PC-3 (cell line): ENCODE measurements around the gene DOP1B. TPM values are rescaled to one million over a fixed set of nuclear protein-coding genes. Genes with fewer than 3 reads are reported as not detected.

Experiments
- ATAC-seq: fragments of 200-7000 bp; cut with Tn5 transposase; 2 replicates; pipeline ENCODE4 v1.9.1; 2020; ENCODE audit warnings: mild to moderate bottlenecking, moderate library complexity
- BruUV-seq: library from RNA; stranded (reverse); fragments of 400-500 nt; replicated peaks from 2 replicates; lab custom pipeline; 2021; lab: Mats Ljungman, UMichigan
- CTCF ChIA-PET: fragments of 300-600 bp; sonication (Branson Sonifier 250); formaldehyde crosslinking; loops from one replicate; lab custom pipeline; 2022; ENCODE audit warnings: antibody characterized with exemption; lab: Charles Lee
- POLR2A ChIA-PET: fragments of 300-600 bp; sonication (Branson Sonifier 250); formaldehyde crosslinking; loops from one replicate; lab custom pipeline; 2022; ENCODE audit warnings: antibody characterized with exemption; ENCODE audit not compliant: unreplicated experiment; lab: Charles Lee
- DNase-seq: peaks from one replicate; pipeline ENCODE4 v3.0.0-alpha.2; 2015
- H2AFZ ChIP-seq: fragments of 300-600 bp; sonication (generic); 2 replicates; pipeline ENCODE4 v1.6.0; 2016; ENCODE audit warnings: antibody characterized with exemption, low read length
- H3F3A ChIP-seq: fragments of 300-600 bp; sonication (generic); one replicate; pipeline ENCODE4 v1.6.0; 2017; ENCODE audit warnings: antibody characterized with exemption, low read length, control low read depth, mild to moderate bottlenecking; ENCODE audit not compliant: unreplicated experiment
- H3K27ac ChIP-seq: fragments of 300-600 bp; sonication (generic); 2 replicates; pipeline ENCODE4 v1.5.1; 2016; ENCODE audit warnings: mild to moderate bottlenecking, low read length
- H3K27me3 ChIP-seq: fragments of 300-600 bp; sonication (generic); 2 replicates; pipeline ENCODE4 v1.6.1; 2016; ENCODE audit warnings: low read length, mixed read lengths
- H3K36me3 ChIP-seq: fragments of 300-600 bp; sonication (generic); 2 replicates; pipeline ENCODE4 v1.6.1; 2016; ENCODE audit warnings: low read depth, mixed run types, low read length, mixed read lengths
- H3K4me1 ChIP-seq: fragments of 300-600 bp; sonication (generic); 2 replicates; pipeline ENCODE4 v1.5.1; 2016; ENCODE audit warnings: low read length; ENCODE audit not compliant: insufficient read depth
- H3K4me2 ChIP-seq: fragments of 300-600 bp; sonication (generic); 2 replicates; pipeline ENCODE4 v1.6.0; 2016; ENCODE audit warnings: low read length
- H3K4me3 ChIP-seq: fragments of 300-600 bp; sonication (generic); 2 replicates; pipeline ENCODE4 v1.5.1; 2016; ENCODE audit warnings: mild to moderate bottlenecking, low read length, mixed read lengths
- H3K79me2 ChIP-seq: fragments of 300-600 bp; sonication (generic); 2 replicates; pipeline ENCODE4 v1.6.1; 2017; ENCODE audit warnings: low read length, mixed read lengths
- H3K9ac ChIP-seq: fragments of 300-600 bp; sonication (generic); 2 replicates; pipeline ENCODE4 v1.6.0; 2016; ENCODE audit warnings: mild to moderate bottlenecking, low read length
- H3K9me2 ChIP-seq: fragments of 300-600 bp; sonication (generic); replicated peaks from 2 replicates; pipeline ENCODE4 v1.6.1; 2016; ENCODE audit warnings: mixed run types, low read length, mixed read lengths
- H3K9me3 ChIP-seq: fragments of 300-600 bp; sonication (generic); 2 replicates; pipeline ENCODE4 v1.6.1; 2016; ENCODE audit warnings: low read length, mixed read lengths
- H4K20me1 ChIP-seq: fragments of 300-600 bp; sonication (generic); 2 replicates; pipeline ENCODE4 v1.6.1; 2016; ENCODE audit warnings: low read length, mixed read lengths
- EZH2 ChIP-seq: fragments of 300-600 bp; sonication (generic); IDR thresholded peaks from one replicate; pipeline ENCODE4 v1.6.1; 2017; ENCODE audit warnings: antibody characterized with exemption, mild to moderate bottlenecking, low read length; ENCODE audit not compliant: unreplicated experiment
- EZH2phosphoT487 ChIP-seq: fragments of 300-600 bp; sonication (generic); IDR thresholded peaks from 2 replicates; pipeline ENCODE4 v1.6.1; 2018; ENCODE audit warnings: mild to moderate bottlenecking, antibody characterized with exemption, low read length, borderline replicate concordance
- intact Hi-C: fragments of 100-400 bp; cut with micrococcal nuclease; formaldehyde crosslinking; loops from 2 replicates; pipeline ENCODE4 v1.9.0; 2023
- total RNA-seq: library from RNA; depleted of rRNA; stranded (reverse); fragments of >200 nt; gene quantifications from 2 replicates; pipeline ENCODE4 v1.2.3, GENCODE V29; 2014
- TF ChIP-seq, protein P1 (sequence below): fragments of 300-600 bp; sonication (generic); conservative IDR thresholded peaks from 2 replicates; pipeline ENCODE4 v1.5.1; 2017; ENCODE audit warnings: antibody characterized with exemption, low read depth, mild to moderate bottlenecking, low read length

The DOP1B gene
- total RNA-seq, 1 experiment from 2014 or later = 7.0 TPM

DNA sequence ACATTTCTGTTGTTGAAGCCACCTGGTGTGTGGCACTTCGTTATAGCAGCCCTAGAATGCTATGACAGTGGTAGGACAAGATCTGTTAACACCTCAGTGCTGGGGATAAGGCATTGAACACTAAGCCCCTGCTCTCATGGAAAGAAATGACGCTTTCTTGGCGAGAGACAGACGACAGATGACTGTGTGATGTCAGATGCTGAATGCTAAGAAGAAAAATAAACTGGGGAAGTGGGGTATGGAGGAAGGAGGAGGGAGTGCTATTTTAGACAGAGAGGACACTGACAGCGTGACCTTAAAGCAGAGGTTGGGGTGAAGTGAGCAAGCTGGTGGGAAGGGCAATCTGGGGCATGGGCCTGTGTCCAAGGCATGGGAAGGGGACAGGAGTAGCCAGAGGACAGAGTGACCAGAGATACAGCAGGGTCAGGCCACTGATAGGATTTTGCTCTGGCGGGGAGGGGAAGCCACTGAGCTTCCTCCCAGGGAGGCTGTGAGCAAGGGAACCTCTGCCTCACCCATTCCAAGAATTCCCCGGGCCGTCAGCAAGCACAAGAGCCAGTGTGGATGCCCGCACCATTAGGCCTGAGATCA lies 15.2 kb downstream of the DOP1B start:
- no TSS peak for BruUV-seq
- H3K4me2 ChIP-seq = no peak overlapping the region
- CTCF ChIA-PET = no interaction called here
- TF ChIP-seq, protein P1, sequence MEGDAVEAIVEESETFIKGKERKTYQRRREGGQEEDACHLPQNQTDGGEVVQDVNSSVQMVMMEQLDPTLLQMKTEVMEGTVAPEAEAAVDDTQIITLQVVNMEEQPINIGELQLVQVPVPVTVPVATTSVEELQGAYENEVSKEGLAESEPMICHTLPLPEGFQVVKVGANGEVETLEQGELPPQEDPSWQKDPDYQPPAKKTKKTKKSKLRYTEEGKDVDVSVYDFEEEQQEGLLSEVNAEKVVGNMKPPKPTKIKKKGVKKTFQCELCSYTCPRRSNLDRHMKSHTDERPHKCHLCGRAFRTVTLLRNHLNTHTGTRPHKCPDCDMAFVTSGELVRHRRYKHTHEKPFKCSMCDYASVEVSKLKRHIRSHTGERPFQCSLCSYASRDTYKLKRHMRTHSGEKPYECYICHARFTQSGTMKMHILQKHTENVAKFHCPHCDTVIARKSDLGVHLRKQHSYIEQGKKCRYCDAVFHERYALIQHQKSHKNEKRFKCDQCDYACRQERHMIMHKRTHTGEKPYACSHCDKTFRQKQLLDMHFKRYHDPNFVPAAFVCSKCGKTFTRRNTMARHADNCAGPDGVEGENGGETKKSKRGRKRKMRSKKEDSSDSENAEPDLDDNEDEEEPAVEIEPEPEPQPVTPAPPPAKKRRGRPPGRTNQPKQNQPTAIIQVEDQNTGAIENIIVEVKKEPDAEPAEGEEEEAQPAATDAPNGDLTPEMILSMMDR = no peak
- TF ChIP-seq EZH2phosphoT487 (no peak), EZH2 (no peak)
- no peaks in the 10 kb centered on the region for H3K9me3 ChIP-seq
- no peak for DNase-seq
- no peaks in the 10 kb centered on the region for H3K9me2 ChIP-seq
- no peak overlapping the region for H2AFZ ChIP-seq
- POLR2A ChIA-PET = no interaction called here
- H3F3A ChIP-seq = no peaks in the 10 kb centered on the region
- no peak overlapping the region for H3K27ac ChIP-seq
- H3K4me3 ChIP-seq = no peak overlapping the region
- intact Hi-C loops = no loop called here
- no peaks in the 10 kb centered on the region for H3K27me3 ChIP-seq
- no peaks in the 10 kb centered on the region for H4K20me1 ChIP-seq
- H3K4me1 ChIP-seq = no peaks in the 10 kb centered on the region
- H3K36me3 ChIP-seq = peaks cover 5% of the 10 kb centered on the region; the same call in 1 of the 2 replicates
- H3K79me2 ChIP-seq = no peaks in the 10 kb centered on the region
- H3K9ac ChIP-seq = no peak overlapping the region
- ATAC-seq = no peak

- BruUV-seq = no TSS peak
- H3K4me3 ChIP-seq = no peak overlapping the region
- no peak for TF ChIP-seq EZH2
- TF ChIP-seq EZH2phosphoT487 = no peak
- TF ChIP-seq, protein P1 = no peak
- no peak overlapping the region for H3K4me2 ChIP-seq
- H3K36me3 ChIP-seq = no peaks in the 10 kb centered on the region
- CTCF ChIA-PET = no interaction called here
- POLR2A ChIA-PET = no interaction called here
- H3K9me3 ChIP-seq = no peaks in the 10 kb centered on the region
- no peak for DNase-seq
- no peaks in the 10 kb centered on the region for H4K20me1 ChIP-seq
- H3K27me3 ChIP-seq = no peaks in the 10 kb centered on the region
- intact Hi-C loops = no loop called here
- H3K27ac ChIP-seq = no peak overlapping the region
- no peak for ATAC-seq
- no peaks in the 10 kb centered on the region for H3F3A ChIP-seq
- no peaks in the 10 kb centered on the region for H3K4me1 ChIP-seq
- H3K9me2 ChIP-seq = no peaks in the 10 kb centered on the region
- no peak overlapping the region for H3K9ac ChIP-seq
- no peak overlapping the region for H2AFZ ChIP-seq
- no peaks in the 10 kb centered on the region for H3K79me2 ChIP-seq
These were observed 18.2 kb downstream of the DOP1B start for GRCh38 chr21:36174780-36175179.

DNA sequence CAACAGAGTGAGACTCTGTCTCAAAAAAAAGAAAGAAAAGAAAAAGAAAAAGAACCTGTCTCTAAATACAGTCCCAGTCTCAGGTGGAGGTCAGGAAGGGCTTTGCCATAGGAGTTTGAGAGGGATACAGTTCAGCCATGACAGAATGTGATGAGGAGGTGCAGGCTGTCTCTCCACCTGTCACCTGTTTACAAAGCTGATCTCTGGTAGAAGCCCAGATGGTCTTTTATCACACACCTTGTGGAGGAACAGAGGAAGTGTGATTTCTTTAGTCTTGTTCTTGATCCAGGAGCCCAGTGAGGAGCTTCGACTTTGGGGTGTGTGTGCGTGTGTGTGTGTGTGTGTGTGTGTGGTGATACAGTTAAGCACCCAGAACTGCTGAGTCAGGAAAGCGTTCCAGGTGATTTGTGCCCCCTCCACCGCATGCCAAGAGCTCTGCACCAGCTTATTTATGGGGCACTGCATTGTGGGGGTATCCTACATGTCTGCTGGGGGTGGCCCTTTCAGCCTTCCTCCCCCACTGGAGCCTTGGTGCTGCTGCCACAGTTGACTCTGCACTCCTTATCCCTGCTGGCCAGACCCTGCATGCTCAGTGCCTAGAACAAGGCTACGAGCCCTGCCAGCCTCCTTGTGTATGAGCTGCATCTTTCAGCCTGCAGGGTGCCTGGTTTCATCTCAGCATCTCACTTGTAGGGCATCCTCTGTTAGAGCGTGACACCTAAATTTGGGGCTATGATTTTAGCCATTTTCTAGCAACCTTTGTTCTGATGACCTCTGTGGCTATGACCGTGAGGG lies 19.3 kb downstream of the DOP1B start:
- no peaks in the 10 kb centered on the region for H3K4me1 ChIP-seq
- no peak overlapping the region for H2AFZ ChIP-seq
- H3K9me2 ChIP-seq = no peaks in the 10 kb centered on the region
- H3K4me2 ChIP-seq = no peak overlapping the region
- no peaks in the 10 kb centered on the region for H3K36me3 ChIP-seq
- no peaks in the 10 kb centered on the region for H3K9me3 ChIP-seq
- no peak overlapping the region for H3K27ac ChIP-seq
- no peaks in the 10 kb centered on the region for H3F3A ChIP-seq
- H3K79me2 ChIP-seq = no peaks in the 10 kb centered on the region
- ChIA-PET POLR2A (no interaction called here), CTCF (no interaction called here)
- no peaks in the 10 kb centered on the region for H3K27me3 ChIP-seq
- H3K9ac ChIP-seq = no peak overlapping the region
- no peak for DNase-seq
- no peak for ATAC-seq
- intact Hi-C loops = no loop called here
- H4K20me1 ChIP-seq = no peaks in the 10 kb centered on the region
- no peak for TF ChIP-seq EZH2phosphoT487
- TF ChIP-seq, protein P1 = no peak
- TF ChIP-seq EZH2 = no peak
- no TSS peak for BruUV-seq
- no peak overlapping the region for H3K4me3 ChIP-seq
